A549 (cell line): ENCODE results near the gene DLG2.

Source experiments
- BHLHE40 ChIP-seq: IDR thresholded peaks from 2 replicates; pipeline ENCODE4 v1.6.1; 2012; ENCODE audit warnings: low read depth, low read length, inconsistent platforms
- CBX8 ChIP-seq: fragments of 200-600 bp; sonication (generic); IDR thresholded peaks from 2 replicates; pipeline ENCODE4 v1.6.1; 2016
- CTCF ChIP-seq: fragments of >200 bp; sonication (Bioruptor Twin); formaldehyde crosslinking; IDR thresholded peaks from 3 replicates; pipeline ENCODE4 v1.5.1; 2016
- GATA3 ChIP-seq: IDR thresholded peaks from 2 replicates; pipeline ENCODE4 v1.6.1; 2012; ENCODE audit warnings: borderline replicate concordance
- JUNB ChIP-seq: fragments of >200 bp; sonication (Bioruptor Twin); formaldehyde crosslinking; IDR thresholded peaks from 2 replicates; pipeline ENCODE4 v1.6.1; 2016
- MAFK ChIP-seq: fragments of 450-650 bp; IDR thresholded peaks from 2 replicates; pipeline ENCODE4 v1.6.1; 2014; ENCODE audit not compliant: partially characterized antibody
- POLR2AphosphoS2 ChIP-seq: conservative IDR thresholded peaks from 2 replicates; pipeline ENCODE4 v1.6.1; 2012; ENCODE audit warnings: low read length, improper control_type of control experiment, inconsistent platforms
- RFX5 ChIP-seq: fragments of 450-650 bp; IDR thresholded peaks from 2 replicates; pipeline ENCODE4 v1.7.1; 2014; ENCODE audit warnings: antibody characterized with exemption, mild to moderate bottlenecking, moderate library complexity
- TF ChIP-seq, protein P1 (sequence below): fragments of 200-600 bp; sonication (generic); IDR thresholded peaks from 2 replicates; pipeline ENCODE4 v1.6.1; 2016; ENCODE audit warnings: antibody characterized with exemption, mild to moderate bottlenecking, moderate library complexity

GRCh38 chr11:83972536-83972935 is 1654.6 kb downstream of the DLG2 start:
- TF ChIP-seq, protein P1, sequence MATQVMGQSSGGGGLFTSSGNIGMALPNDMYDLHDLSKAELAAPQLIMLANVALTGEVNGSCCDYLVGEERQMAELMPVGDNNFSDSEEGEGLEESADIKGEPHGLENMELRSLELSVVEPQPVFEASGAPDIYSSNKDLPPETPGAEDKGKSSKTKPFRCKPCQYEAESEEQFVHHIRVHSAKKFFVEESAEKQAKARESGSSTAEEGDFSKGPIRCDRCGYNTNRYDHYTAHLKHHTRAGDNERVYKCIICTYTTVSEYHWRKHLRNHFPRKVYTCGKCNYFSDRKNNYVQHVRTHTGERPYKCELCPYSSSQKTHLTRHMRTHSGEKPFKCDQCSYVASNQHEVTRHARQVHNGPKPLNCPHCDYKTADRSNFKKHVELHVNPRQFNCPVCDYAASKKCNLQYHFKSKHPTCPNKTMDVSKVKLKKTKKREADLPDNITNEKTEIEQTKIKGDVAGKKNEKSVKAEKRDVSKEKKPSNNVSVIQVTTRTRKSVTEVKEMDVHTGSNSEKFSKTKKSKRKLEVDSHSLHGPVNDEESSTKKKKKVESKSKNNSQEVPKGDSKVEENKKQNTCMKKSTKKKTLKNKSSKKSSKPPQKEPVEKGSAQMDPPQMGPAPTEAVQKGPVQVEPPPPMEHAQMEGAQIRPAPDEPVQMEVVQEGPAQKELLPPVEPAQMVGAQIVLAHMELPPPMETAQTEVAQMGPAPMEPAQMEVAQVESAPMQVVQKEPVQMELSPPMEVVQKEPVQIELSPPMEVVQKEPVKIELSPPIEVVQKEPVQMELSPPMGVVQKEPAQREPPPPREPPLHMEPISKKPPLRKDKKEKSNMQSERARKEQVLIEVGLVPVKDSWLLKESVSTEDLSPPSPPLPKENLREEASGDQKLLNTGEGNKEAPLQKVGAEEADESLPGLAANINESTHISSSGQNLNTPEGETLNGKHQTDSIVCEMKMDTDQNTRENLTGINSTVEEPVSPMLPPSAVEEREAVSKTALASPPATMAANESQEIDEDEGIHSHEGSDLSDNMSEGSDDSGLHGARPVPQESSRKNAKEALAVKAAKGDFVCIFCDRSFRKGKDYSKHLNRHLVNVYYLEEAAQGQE: no peak
- TF ChIP-seq POLR2AphosphoS2: no peak
- no peak for TF ChIP-seq RFX5
- no peak for TF ChIP-seq GATA3
- no peak for TF ChIP-seq BHLHE40
- TF ChIP-seq CTCF: no peak
- no peak for TF ChIP-seq JUNB
- TF ChIP-seq CBX8: no peak
- no peak for TF ChIP-seq MAFK
